Gastrocnemius medialis (tissue), 4 donors: ENCODE data around the gene ZNF800.

Source experiments
- CTCF ChIP-seq, 5 experiments: fragments of 450-650 bp in 3 of 5; fragments of 200-600 bp in 2 of 5; sonication (generic) in 2 of 5; IDR thresholded peaks in 4 of 5; conservative IDR thresholded peaks in 1 of 5; 1 replicate in 4 of 5; 2 replicates in 1 of 5; pipeline ENCODE4 v1.5.1; 2016 to 2019; ENCODE audit warnings: antibody characterized with exemption in 5 of 5, mild to moderate bottlenecking in 3 of 5, moderate library complexity in 3 of 5
- POLR2A ChIP-seq, 2 donors: fragments of 450-650 bp; IDR thresholded peaks; one replicate each; pipeline ENCODE4 v1.6.1; 2017; ENCODE audit warnings: antibody characterized with exemption in 2 of 2, mild to moderate bottlenecking in 2 of 2, moderate library complexity in 2 of 2

DNA sequence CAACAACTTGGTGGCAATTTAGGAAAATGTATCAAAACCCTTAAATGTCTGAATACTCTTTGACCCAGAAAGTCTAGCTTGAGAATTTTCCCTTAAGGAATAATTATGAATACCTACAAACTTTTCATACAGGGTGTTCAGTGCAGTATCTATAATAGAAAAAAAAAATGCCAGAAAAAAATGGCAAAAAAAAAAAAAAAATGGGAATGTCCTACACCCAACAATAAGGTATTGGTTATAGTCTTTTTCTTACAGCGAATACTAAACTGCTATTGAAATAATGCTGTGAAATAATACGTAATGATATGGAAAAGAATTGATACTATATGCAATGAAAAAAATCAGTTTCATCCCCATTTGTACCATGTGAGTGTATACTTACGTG, 44.3 kb downstream of the ZNF800 start:
- no peak for TF ChIP-seq CTCF (IDR thresholded peaks at IDR 0.05 in 4 of 5, conservative IDR thresholded peaks at IDR 0.05 in 1 of 5)
- no peak for TF ChIP-seq POLR2A (IDR thresholded peaks at IDR 0.05)
